Fibroblast of lung (primary cell): ENCODE results near the gene CCDC14. TPM values are rescaled to one million over a fixed set of nuclear protein-coding genes. Genes with fewer than 3 reads are reported as not detected.
"Not testable (repeated sequence)": the region's sequence is repeated elsewhere in the genome, so short reads cannot be mapped to it uniquely, and the experiment has no call there.

Experiments used
- DNase-seq, 2 donors: peaks; one replicate each; pipeline versions ENCODE4 v3.0.0 to v3.0.0-alpha.2; 2010; ENCODE audit warnings: low read depth in 2 of 2
- H2AFZ ChIP-seq: 2 replicates; pipeline ENCODE4 v1.5.1; 2012; ENCODE audit warnings: low read length, control low read depth, inconsistent platforms
- H3K27ac ChIP-seq: 2 replicates; pipeline ENCODE4 v1.5.1; 2011; ENCODE audit warnings: low read length, control low read depth; ENCODE audit not compliant: insufficient read depth
- H3K27me3 ChIP-seq: 2 replicates; pipeline ENCODE4 v1.5.1; 2011; ENCODE audit warnings: mild to moderate bottlenecking, low read length; ENCODE audit not compliant: control insufficient read depth, insufficient read depth
- H3K36me3 ChIP-seq: 2 replicates; pipeline ENCODE4 v1.5.1; 2011; ENCODE audit warnings: low read length; ENCODE audit not compliant: control insufficient read depth, insufficient read depth
- H3K4me1 ChIP-seq: 2 replicates; pipeline ENCODE4 v1.5.1; 2011; ENCODE audit warnings: low read length; ENCODE audit not compliant: control insufficient read depth, insufficient read depth; ENCODE audit errors: extremely low read depth
- H3K4me2 ChIP-seq: 2 replicates; pipeline ENCODE4 v1.5.1; 2011; ENCODE audit warnings: low read length, control low read depth; ENCODE audit not compliant: insufficient read depth; ENCODE audit errors: extremely low read depth
- H3K4me3 ChIP-seq, 4 experiments: fragments of 200-600 bp in 1 of 4; sonication (generic) in 1 of 4; replicated peaks in 1 of 4; 2 replicates each; pipeline ENCODE4 v1.5.1; 2011 to 2016; ENCODE audit warnings: low read length in 4 of 4, low read depth in 3 of 4, mild to moderate bottlenecking in 3 of 4, control low read depth in 2 of 4, inconsistent platforms in 1 of 4, mixed read lengths in 1 of 4; ENCODE audit not compliant: insufficient read depth in 1 of 4; ENCODE audit errors: control extremely low read depth in 1 of 4
- H3K79me2 ChIP-seq: 2 replicates; pipeline ENCODE4 v1.5.1; 2012; ENCODE audit warnings: mild to moderate bottlenecking, low read length, inconsistent platforms; ENCODE audit not compliant: control insufficient read depth, insufficient read depth
- H3K9ac ChIP-seq: 2 replicates; pipeline ENCODE4 v1.5.1; 2011; ENCODE audit warnings: mild to moderate bottlenecking, low read length, control low read depth; ENCODE audit not compliant: insufficient read depth
- H3K9me3 ChIP-seq: 2 replicates; pipeline ENCODE4 v1.5.1; 2012; ENCODE audit warnings: low read depth, low read length; ENCODE audit not compliant: control insufficient read depth, insufficient read depth
- H4K20me1 ChIP-seq: 2 replicates; pipeline ENCODE4 v1.5.1; 2011; ENCODE audit warnings: low read length; ENCODE audit not compliant: control insufficient read depth, insufficient read depth; ENCODE audit errors: extremely low read depth
- CTCF ChIP-seq, 2 donors: IDR thresholded peaks in 1 of 2; conservative IDR thresholded peaks in 1 of 2; 1 replicate in 1 of 2; 2 replicates in 1 of 2; pipeline ENCODE4 v1.5.1; 2011 to 2012; ENCODE audit warnings: low read length in 2 of 2, control low read depth in 1 of 2, inconsistent platforms in 1 of 2, low read depth in 1 of 2, mild to moderate bottlenecking in 1 of 2
- EZH2 ChIP-seq: IDR thresholded peaks from 2 replicates; pipeline ENCODE4 v1.5.1; 2012; ENCODE audit warnings: low read length, control low read depth, mild to moderate bottlenecking; ENCODE audit errors: missing control alignments
- polyA plus RNA-seq, 2 donors: library from polyadenylated mRNA; depleted of rRNA in 1 of 2; stranded (reverse) in 1 of 2; unstranded in 1 of 2; fragments of >200 nt; gene quantifications; 2 replicates each; pipeline ENCODE4 v1.2.1, GENCODE V29; 2011 to 2012; ENCODE audit warnings: missing spikeins in 1 of 2
- total RNA-seq: library from RNA; depleted of rRNA; stranded (reverse); fragments of >200 nt; gene quantifications from 2 replicates; pipeline ENCODE4 v1.2.1, GENCODE V29; 2014

Gene CCDC14
- total and polyA plus RNA-seq, 2 donors (not counting 1 experiment from before 2014, with no cell fraction given), result 35.2 to 94.8 TPM

- H3K4me3 ChIP-seq, result no peak overlapping the region
- TF ChIP-seq EZH2 (no peak), CTCF (conservative IDR thresholded peaks at IDR 0.05 in 1 of 2, IDR thresholded peaks at IDR 0.05 in 1 of 2; ENCODE audit: low read depth in 1 of 2, low read length in 2 of 2) (no peak)
- no peak overlapping the region for H2AFZ ChIP-seq
- H3K27me3 ChIP-seq, result no peaks in the 10 kb centered on the region
- no peak overlapping the region for H3K4me2 ChIP-seq
- H3K4me1 ChIP-seq, result no peaks in the 10 kb centered on the region
- no peaks in the 10 kb centered on the region for H3K36me3 ChIP-seq
- no peak overlapping the region for H3K27ac ChIP-seq
- H3K79me2 ChIP-seq, result no peaks in the 10 kb centered on the region
- H3K9ac ChIP-seq, result no peak overlapping the region
- no peak for DNase-seq
- no peaks in the 10 kb centered on the region for H3K9me3 ChIP-seq
- no peaks in the 10 kb centered on the region for H4K20me1 ChIP-seq
These were observed 68.8 kb downstream of the CCDC14 start for GRCh38 chr3:123892195-123892594.

DNA sequence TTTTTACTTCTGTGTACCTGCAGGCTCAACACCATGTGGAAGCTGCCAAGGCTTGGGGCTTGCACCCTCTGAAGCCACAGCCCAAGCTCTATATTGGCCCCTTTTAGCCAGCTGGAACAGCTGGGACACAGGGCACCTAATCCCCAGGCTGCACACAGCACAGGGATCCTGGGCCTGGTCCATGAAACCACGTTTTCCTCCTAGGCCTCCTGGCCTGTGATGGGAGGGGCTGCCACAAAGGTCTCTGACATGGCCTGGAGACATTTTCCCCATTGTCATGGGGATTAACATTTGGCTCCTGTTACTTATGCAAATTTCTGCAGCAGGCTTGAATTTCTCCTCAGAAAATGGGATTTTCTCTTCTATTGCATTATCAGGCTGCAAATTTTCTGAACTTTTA lies 70.0 kb downstream of the CCDC14 start:
- not testable (repeated sequence) for H3K9me3 ChIP-seq, H2AFZ ChIP-seq, H3K27me3 ChIP-seq, H3K9ac ChIP-seq, H4K20me1 ChIP-seq, H3K4me2 ChIP-seq, H3K36me3 ChIP-seq, H3K4me1 ChIP-seq, H3K79me2 ChIP-seq, H3K27ac ChIP-seq, DNase-seq, H3K4me3 ChIP-seq

DNA sequence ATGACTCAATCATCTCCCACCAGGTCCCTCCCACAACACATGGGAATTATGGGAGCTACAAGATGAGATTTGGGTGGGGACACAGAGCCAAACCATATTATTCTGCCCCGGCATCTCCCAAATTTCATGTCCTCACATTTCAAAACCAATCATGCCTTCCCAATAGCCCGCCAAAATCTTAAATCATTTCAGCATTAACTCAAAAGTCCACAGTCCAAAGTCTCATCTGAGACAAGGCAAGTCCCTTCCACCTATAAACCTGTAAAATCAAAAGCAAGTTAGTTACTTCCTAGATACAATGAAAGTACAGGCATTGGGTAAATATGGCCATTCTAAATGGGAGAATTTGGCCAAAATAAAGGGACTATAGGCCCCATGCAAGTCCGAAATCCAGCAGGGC lies 70.9 kb downstream of the CCDC14 start:
- H4K20me1 ChIP-seq, H3K79me2 ChIP-seq, H3K36me3 ChIP-seq, H2AFZ ChIP-seq, H3K9ac ChIP-seq, H3K4me1 ChIP-seq, H3K9me3 ChIP-seq, DNase-seq, H3K27me3 ChIP-seq, H3K4me2 ChIP-seq, H3K27ac ChIP-seq, H3K4me3 ChIP-seq: not testable (repeated sequence)

DNA sequence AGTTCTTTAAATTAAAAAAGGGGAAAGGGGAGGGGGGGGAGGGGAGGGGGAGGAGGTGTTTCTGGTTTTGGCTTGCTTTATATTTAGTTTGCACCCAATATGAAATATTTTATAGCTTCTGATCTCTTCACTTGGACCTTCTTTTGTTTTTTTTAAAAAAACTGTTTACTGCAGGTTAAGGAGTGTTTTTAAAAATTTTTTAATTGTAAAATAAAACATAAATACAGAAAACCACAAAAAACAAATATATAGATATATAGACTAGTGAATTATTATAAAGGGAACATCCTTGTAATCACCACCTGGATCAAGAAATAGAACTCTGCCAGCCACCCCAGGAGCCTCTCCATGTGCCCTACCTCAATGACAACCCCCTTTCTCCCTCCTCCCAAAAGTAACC lies 76.0 kb downstream of the CCDC14 start:
- Histone ChIP-seq H3K9ac (no peak overlapping the region), H3K36me3 (peaks cover 3% of the 10 kb centered on the region), H3K27me3 (no peaks in the 10 kb centered on the region), H3K4me1 (peaks cover 7% of the 10 kb centered on the region), H4K20me1 (no peaks in the 10 kb centered on the region), H3K27ac (no peak overlapping the region), H3K4me2 (peak overlapping the region; percentile 77), H2AFZ (no peak overlapping the region), H3K79me2 (peaks cover 39% of the 10 kb centered on the region), H3K9me3 (no peaks in the 10 kb centered on the region), H3K4me3 (peak overlapping the region in 1 of 4 experiments; percentile 58)
- TF ChIP-seq EZH2 (no peak), CTCF (conservative IDR thresholded peaks at IDR 0.05 in 1 of 2, IDR thresholded peaks at IDR 0.05 in 1 of 2; ENCODE audit: low read depth in 1 of 2, low read length in 2 of 2) (no peak)
- no peak for DNase-seq
